GM12878 (cell line): ENCODE results near the gene SH3GL3. TPM values are rescaled to one million over a fixed set of nuclear protein-coding genes. Genes with fewer than 3 reads are reported as not detected.

Experiments used
- ATAC-seq: fragments of 200-7000 bp; cut with Tn5 transposase; 3 replicates; pipeline ENCODE4 v1.9.1; 2020; ENCODE audit warnings: mild to moderate bottlenecking, moderate library complexity
- BruUV-seq: library from RNA; stranded (reverse); fragments of 400-500 nt; replicated peaks from 2 replicates; lab custom pipeline; 2021; lab: Mats Ljungman, UMichigan
- CTCF ChIA-PET: fragments of 300-600 bp; sonication (Branson Sonifier 250); formaldehyde crosslinking; extraction: SDS; loops from one replicate; lab custom pipeline; 2021; ENCODE audit warnings: inconsistent platforms; lab: Yijun Ruan, JAX
- POLR2A ChIA-PET: fragments of 350-600 bp; formaldehyde crosslinking; extraction: SDS; loops from one replicate; lab custom pipeline; 2021; ENCODE audit warnings: inconsistent platforms; lab: Charles Lee
- RAD21 ChIA-PET: fragments of 300-600 bp; sonication (Branson Sonifier 250); formaldehyde crosslinking; loops from one replicate; lab custom pipeline; 2023; ENCODE audit warnings: antibody characterized with exemption; ENCODE audit not compliant: unreplicated experiment; lab: Charles Lee
- SMC1A ChIA-PET: fragments of 300-600 bp; sonication (Branson Sonifier 250); formaldehyde crosslinking; loops from one replicate; lab custom pipeline; 2023; ENCODE audit not compliant: unreplicated experiment, uncharacterized antibody; lab: Charles Lee
- DNase-seq: peaks from one replicate; pipeline ENCODE4 v3.0.0-alpha.2; 2011; ENCODE audit warnings: low read depth, low spot score
- FAIRE-seq: peaks from 3 replicates; lab custom pipeline; 2011; peaks lifted over from hg19 to GRCh38; lab: Jason Lieb, UNC
- H2AFZ ChIP-seq: 2 replicates; pipeline ENCODE4 v1.6.0; 2011; ENCODE audit warnings: low read depth, low read length, control low read depth; ENCODE audit not compliant: control insufficient read depth
- H3K27ac ChIP-seq: 2 replicates; pipeline ENCODE4 v1.5.1; 2011; ENCODE audit warnings: control low read depth; ENCODE audit not compliant: control insufficient read depth, insufficient read depth
- H3K27me3 ChIP-seq, 2 experiments: replicated peaks in 1 of 2; 2 replicates each; pipeline versions ENCODE4 v1.6.0 to v1.6.1; 2011; ENCODE audit warnings: low read length in 1 of 2; ENCODE audit not compliant: control insufficient read depth in 2 of 2, insufficient read depth in 2 of 2
- H3K36me3 ChIP-seq, 2 experiments: 2 replicates each; pipeline ENCODE4 v1.5.1; 2011; ENCODE audit warnings: low read length in 1 of 2; ENCODE audit not compliant: control insufficient read depth in 2 of 2, insufficient read depth in 2 of 2
- H3K4me1 ChIP-seq: 2 replicates; pipeline ENCODE4 v1.6.1; 2011; ENCODE audit warnings: mild to moderate bottlenecking, low read length, moderate library complexity, mixed read lengths; ENCODE audit not compliant: control insufficient read depth, insufficient read depth
- H3K4me2 ChIP-seq: 2 replicates; pipeline ENCODE4 v1.6.0; 2011; ENCODE audit warnings: control low read depth; ENCODE audit not compliant: control insufficient read depth, insufficient read depth
- H3K4me3 ChIP-seq: fragments of 200-600 bp; sonication (generic); 2 replicates; pipeline ENCODE4 v1.5.1; 2016
- H3K79me2 ChIP-seq: 2 replicates; pipeline ENCODE4 v1.6.0; 2011; ENCODE audit warnings: low read length; ENCODE audit not compliant: control insufficient read depth, insufficient read depth
- H3K9ac ChIP-seq: 2 replicates; pipeline ENCODE4 v1.8.0; 2011; ENCODE audit warnings: low read length, control low read depth, mixed read lengths; ENCODE audit not compliant: control insufficient read depth, insufficient read depth
- H3K9me3 ChIP-seq: replicated peaks from 3 replicates; pipeline ENCODE4 v1.5.1; 2011; ENCODE audit warnings: mild to moderate bottlenecking, low read length; ENCODE audit not compliant: control insufficient read depth, insufficient read depth
- H4K20me1 ChIP-seq: 2 replicates; pipeline ENCODE4 v1.6.0; 2011; ENCODE audit not compliant: control insufficient read depth, insufficient read depth
- BCL3 ChIP-seq: IDR thresholded peaks from 2 replicates; pipeline ENCODE4 v1.6.1; 2011; ENCODE audit warnings: borderline replicate concordance, low read depth, mild to moderate bottlenecking, moderate library complexity, low read length; ENCODE audit not compliant: insufficient read depth, poor library complexity, severe bottlenecking
- CBFB ChIP-seq: IDR thresholded peaks from 2 replicates; pipeline ENCODE4 v1.6.1; 2016; ENCODE audit warnings: antibody characterized with exemption, low read depth
- CHD1 ChIP-seq: IDR thresholded peaks from 2 replicates; pipeline ENCODE4 v1.6.1; 2012; ENCODE audit warnings: low read depth, low read length, improper control_type of control experiment
- FOXM1 ChIP-seq: IDR thresholded peaks from 2 replicates; pipeline ENCODE4 v1.6.1; 2012; ENCODE audit warnings: low read depth, mild to moderate bottlenecking, inconsistent platforms, low read length, moderate library complexity
- HDAC2 ChIP-seq: fragments of 200-600 bp; sonication (generic); IDR thresholded peaks from 2 replicates; pipeline ENCODE4 v1.6.1; 2017
- JUND ChIP-seq: IDR thresholded peaks from 2 replicates; pipeline ENCODE4 v1.6.1; 2012; ENCODE audit warnings: low read depth, mild to moderate bottlenecking, low read length, improper control_type of control experiment, moderate library complexity
- KDM1A ChIP-seq: fragments of 200-600 bp; sonication (generic); IDR thresholded peaks from 2 replicates; pipeline ENCODE4 v1.6.1; 2016; ENCODE audit warnings: borderline replicate concordance
- MLLT1 ChIP-seq: fragments of 450-650 bp; IDR thresholded peaks from 2 replicates; pipeline ENCODE4 v1.6.1; 2016; ENCODE audit warnings: mild to moderate bottlenecking
- MTA2 ChIP-seq: fragments of 450-650 bp; IDR thresholded peaks from 2 replicates; pipeline ENCODE4 v1.6.1; 2016; ENCODE audit warnings: low read depth, mild to moderate bottlenecking, moderate library complexity
- MTA3 ChIP-seq: IDR thresholded peaks from 2 replicates; pipeline ENCODE4 v1.6.1; 2012; ENCODE audit warnings: low read length, inconsistent platforms, borderline replicate concordance
- NFIC ChIP-seq: IDR thresholded peaks from 2 replicates; pipeline ENCODE4 v1.6.1; 2012; ENCODE audit warnings: low read depth, mild to moderate bottlenecking, inconsistent platforms, low read length, moderate library complexity
- NR2C1 ChIP-seq: fragments of 450-650 bp; IDR thresholded peaks from 2 replicates; pipeline ENCODE4 v1.6.1; 2017; ENCODE audit warnings: antibody characterized with exemption, mild to moderate bottlenecking, moderate library complexity
- PAX5 ChIP-seq: IDR thresholded peaks from 2 replicates; pipeline ENCODE4 v1.6.1; 2011; ENCODE audit warnings: low read depth, low read length, borderline replicate concordance
- PBX3 ChIP-seq: IDR thresholded peaks from 2 replicates; pipeline ENCODE4 v1.6.1; 2011; ENCODE audit warnings: mild to moderate bottlenecking, low read depth, low read length, moderate library complexity; ENCODE audit not compliant: insufficient replicate concordance
- RELB ChIP-seq: fragments of 450-650 bp; IDR thresholded peaks from 2 replicates; pipeline ENCODE4 v1.6.1; 2017; ENCODE audit warnings: low read depth, mild to moderate bottlenecking, moderate library complexity
- SMAD1 ChIP-seq: fragments of 450-650 bp; IDR thresholded peaks from 2 replicates; pipeline ENCODE4 v1.6.1; 2018; ENCODE audit warnings: mild to moderate bottlenecking, low read depth; ENCODE audit not compliant: partially characterized antibody
- SMARCA5 ChIP-seq: fragments of 450-650 bp; IDR thresholded peaks from 2 replicates; pipeline ENCODE4 v1.6.1; 2017; ENCODE audit warnings: mild to moderate bottlenecking
- SRF ChIP-seq, 2 experiments: IDR thresholded peaks; 2 replicates each; pipeline ENCODE4 v1.6.1; 2011; ENCODE audit warnings: low read depth in 2 of 2, low read length in 2 of 2, mild to moderate bottlenecking in 1 of 2, moderate library complexity in 1 of 2
- ZSCAN29 ChIP-seq: fragments of 450-650 bp; IDR thresholded peaks from 2 replicates; pipeline ENCODE4 v1.6.1; 2017; ENCODE audit warnings: mild to moderate bottlenecking, moderate library complexity
- WGBS: methylation state at CpG from one replicate; pipeline ENCODE4 v1.1.6; 2016; ENCODE audit warnings: low lambda C conversion rate; ENCODE audit not compliant: insufficient replicate concordance, insufficient coverage; ENCODE audit errors: missing lambda C conversion rate; 5-methylcytosine and 5-hydroxymethylcytosine counted together
- in situ Hi-C: fragments of 300-500 bp; cut with MboI; formaldehyde crosslinking; loops from 9 replicates; pipeline ENCODE4 v1.14.3; 2018; ENCODE audit warnings: mixed read lengths
- intact Hi-C: fragments of 100-400 bp; cut with micrococcal nuclease; formaldehyde crosslinking; loops from one replicate; pipeline ENCODE4 v1.14.2; 2022; ENCODE audit not compliant: unreplicated experiment
- polyA plus RNA-seq, 11 experiments: library from polyadenylated mRNA; depleted of rRNA in 4 of 11; unstranded in 6 of 11; stranded (reverse) in 5 of 11; fragments of >200 nt; fragmentation: Nextera tagmentation in 4 of 11; fragmentation: Illumina TruSeq in 1 of 11; extraction: Ambion mirVana in 4 of 11; extraction: Trizol in 1 of 11; gene quantifications; 1 replicate in 1 of 11; 2 replicates in 10 of 11; pipeline versions ENCODE4 v1.2.1 to v1.2.3, GENCODE V29; 2011 to 2016; ENCODE audit warnings: inconsistent platforms in 2 of 11, missing spikeins in 2 of 11, low read depth in 1 of 11
- total RNA-seq, 4 experiments: library from RNA; depleted of rRNA in 3 of 4; stranded (reverse); fragments of >200 nt in 3 of 4; fragmentation: Illumina TruSeq in 1 of 4; extraction: Trizol in 1 of 4; gene quantifications; 2 replicates each; pipeline versions ENCODE4 v1.2.1 to v1.2.3, GENCODE V29; 2013 to 2021

SH3GL3 gene
- total and polyA plus RNA-seq, 10 of the 15 experiments (the other 5 are each of a cell fraction or from before 2014, with no cell fraction given) = not detected

GRCh38 chr15:83655237-83655616 is 208.1 kb downstream of the SH3GL3 start:
- CTCF ChIA-PET = interaction anchor here (0.6 kb wide), 1 partner anchor 785 kb away, joined by 3 read pairs; no protein-coding TSS in a partner anchor
- ATAC-seq = no peak
- 66% methylated on average over 8 of the region's 8 CpGs for WGBS
- H3K9me3 ChIP-seq = no peaks in the 10 kb centered on the region; the same call in 1 of the 3 replicates
- POLR2A ChIA-PET = no interaction called here
- no TSS peak for BruUV-seq
- H3K9ac ChIP-seq = no peak overlapping the region
- no peak overlapping the region for H3K27ac ChIP-seq
- H3K27me3 ChIP-seq = peaks cover 6 to 7% of the 10 kb centered on the region in 2 experiments; a peak in 3 of 4 replicates
- in situ Hi-C loops (no loop called here), intact Hi-C loops (no loop called here)
- no peak overlapping the region for H3K4me2 ChIP-seq
- TF ChIP-seq BCL3 (no peak), KDM1A (no peak), SRF (IDR thresholded peaks at IDR 0.05; ENCODE audit: low read depth in 2 of 2, low read length in 2 of 2) (no peak), NR2C1 (no peak), RELB (no peak), JUND (no peak), HDAC2 (no peak), FOXM1 (no peak), CHD1 (no peak), SMAD1 (no peak), PBX3 (no peak), SMARCA5 (no peak), MTA2 (no peak), NFIC (no peak), MTA3 (no peak), MLLT1 (no peak), ZSCAN29 (no peak), CBFB (no peak), PAX5 (no peak)
- SMC1A ChIA-PET = no interaction called here
- H3K4me1 ChIP-seq = no peaks in the 10 kb centered on the region
- H4K20me1 ChIP-seq = no peaks in the 10 kb centered on the region
- H3K36me3 ChIP-seq = no peaks in the 10 kb centered on the region
- no peaks in the 10 kb centered on the region for H3K79me2 ChIP-seq
- H3K4me3 ChIP-seq = no peak overlapping the region
- H2AFZ ChIP-seq = no peak overlapping the region
- no peak for DNase-seq
- no peak for FAIRE-seq
- RAD21 ChIA-PET = no interaction called here
